PFSK-1 (cell line): Measurements from ENCODE around the gene NOCT.

Experiments used
- POLR2AphosphoS5 ChIP-seq: IDR thresholded peaks from 2 replicates; pipeline ENCODE4 v1.6.1; 2012; ENCODE audit warnings: low read depth, mild to moderate bottlenecking, control low read depth, low read length, moderate library complexity
- SIN3A ChIP-seq: IDR thresholded peaks from 2 replicates; pipeline ENCODE4 v1.6.1; 2012; ENCODE audit warnings: mild to moderate bottlenecking, low read length, moderate library complexity, borderline replicate concordance; ENCODE audit not compliant: insufficient read depth
- TAF1 ChIP-seq: IDR thresholded peaks from 2 replicates; pipeline ENCODE4 v1.6.1; 2012; ENCODE audit warnings: low read length, control low read depth, borderline replicate concordance; ENCODE audit not compliant: insufficient read depth

GRCh38 chr4:138976526-138976925 lies 39.1 kb upstream of the NOCT start:
- no peak for TF ChIP-seq POLR2AphosphoS5
- TF ChIP-seq SIN3A: no peak
- TF ChIP-seq TAF1: no peak
